GM19025 (cell line): ENCODE results near the gene R3HDM2.
"Not testable (repeated sequence)": the region's sequence is repeated elsewhere in the genome, so short reads cannot be mapped to it uniquely, and the experiment has no call there.

Experiments used
- ATAC-seq: cut with Tn5 transposase; IDR thresholded peaks from one replicate; pipeline ENCODE4 v1.9.1; 2021; ENCODE audit warnings: mild to moderate bottlenecking, low read depth, moderate library complexity; ENCODE audit not compliant: unreplicated experiment

Gene R3HDM2

GRCh38 chr12:57385586-57385985, 45.3 kb downstream of the R3HDM2 start:
- ATAC-seq = no peak

- no peak for ATAC-seq
These were observed 46.4 kb downstream of the R3HDM2 start for GRCh38 chr12:57384478-57384877.

GRCh38 chr12:57381693-57382220, 49.1 kb downstream of the R3HDM2 start:
- no peak for ATAC-seq

GRCh38 chr12:57380300-57380699, 50.5 kb downstream of the R3HDM2 start:
- ATAC-seq = no peak

- no peak for ATAC-seq
These were observed 53.6 kb downstream of the R3HDM2 start for GRCh38 chr12:57377103-57377840.

- no peak for ATAC-seq
These were observed 58.6 kb downstream of the R3HDM2 start for GRCh38 chr12:57372233-57372632.

- no peak for ATAC-seq
These were observed 60.1 kb downstream of the R3HDM2 start for GRCh38 chr12:57370696-57371095.

GRCh38 chr12:57370072-57370471, 60.8 kb downstream of the R3HDM2 start:
- ATAC-seq = no peak

GRCh38 chr12:57369202-57369601, 61.6 kb downstream of the R3HDM2 start:
- no peak for ATAC-seq

GRCh38 chr12:57368349-57369095, 62.3 kb downstream of the R3HDM2 start:
- ATAC-seq = no peak

- no peak for ATAC-seq
These were observed 63.7 kb downstream of the R3HDM2 start for GRCh38 chr12:57367121-57367520.

- no peak for ATAC-seq
These were observed 64.5 kb downstream of the R3HDM2 start for GRCh38 chr12:57366315-57366714.

- not testable (repeated sequence) for ATAC-seq
These were observed 66.7 kb downstream of the R3HDM2 start for GRCh38 chr12:57364156-57364555.

- no peak for ATAC-seq
These were observed 70.4 kb downstream of the R3HDM2 start for GRCh38 chr12:57360468-57360867.

GRCh38 chr12:57358646-57359045, 72.2 kb downstream of the R3HDM2 start:
- ATAC-seq = no peak

GRCh38 chr12:57355734-57356133, 75.1 kb downstream of the R3HDM2 start:
- no peak for ATAC-seq

GRCh38 chr12:57352166-57352565, 78.7 kb downstream of the R3HDM2 start:
- no peak for ATAC-seq

GRCh38 chr12:57347284-57347683, 83.6 kb downstream of the R3HDM2 start:
- no peak for ATAC-seq

- ATAC-seq = no peak
These were observed 87.0 kb downstream of the R3HDM2 start for GRCh38 chr12:57343703-57344378.

GRCh38 chr12:57342207-57342691, 88.6 kb downstream of the R3HDM2 start:
- ATAC-seq = no peak
